Measurements from ENCODE around the gene NPAS3. TPM values are rescaled to one million over a fixed set of nuclear protein-coding genes. Genes with fewer than 3 reads are reported as not detected.

The NPAS3 gene
- total RNA-seq, 1 experiment from 2014 or later = 0.36 TPM

GRCh38 chr14:33563901-33564197 lies 625.2 kb downstream of the NPAS3 start:
- Histone ChIP-seq H4K20me1 (ENCODE audit: low read length) (no peaks in the 10 kb centered on the region), H3K27me3 (ENCODE audit: low read length) (no peaks in the 10 kb centered on the region), H3K4me3 (ENCODE audit: low read length) (no peak overlapping the region), H2AFZ (ENCODE audit: low read length) (no peak overlapping the region), H3K79me2 (ENCODE audit: low read length) (no peaks in the 10 kb centered on the region), H3K36me3 (ENCODE audit: low read depth, low read length) (no peaks in the 10 kb centered on the region), H3K9me2 (replicated peaks; ENCODE audit: low read length) (no peaks in the 10 kb centered on the region), H3F3A (ENCODE audit: low read length, unreplicated experiment) (no peaks in the 10 kb centered on the region), H3K9me3 (ENCODE audit: low read length) (no peaks in the 10 kb centered on the region), H3K27ac (ENCODE audit: low read length) (no peak overlapping the region), H3K4me2 (ENCODE audit: low read length) (no peak overlapping the region), H3K9ac (ENCODE audit: low read length) (no peak overlapping the region), H3K4me1 (ENCODE audit: insufficient read depth, low read length) (peaks cover 34% of the 10 kb centered on the region)
- no peak for DNase-seq
- ATAC-seq = no peak
- intact Hi-C loops (cut with micrococcal nuclease) = no loop called here
- no peak for TF ChIP-seq EZH2 (IDR thresholded peaks at IDR 0.05; ENCODE audit: low read length, unreplicated experiment)
- TF ChIP-seq, protein P1, sequence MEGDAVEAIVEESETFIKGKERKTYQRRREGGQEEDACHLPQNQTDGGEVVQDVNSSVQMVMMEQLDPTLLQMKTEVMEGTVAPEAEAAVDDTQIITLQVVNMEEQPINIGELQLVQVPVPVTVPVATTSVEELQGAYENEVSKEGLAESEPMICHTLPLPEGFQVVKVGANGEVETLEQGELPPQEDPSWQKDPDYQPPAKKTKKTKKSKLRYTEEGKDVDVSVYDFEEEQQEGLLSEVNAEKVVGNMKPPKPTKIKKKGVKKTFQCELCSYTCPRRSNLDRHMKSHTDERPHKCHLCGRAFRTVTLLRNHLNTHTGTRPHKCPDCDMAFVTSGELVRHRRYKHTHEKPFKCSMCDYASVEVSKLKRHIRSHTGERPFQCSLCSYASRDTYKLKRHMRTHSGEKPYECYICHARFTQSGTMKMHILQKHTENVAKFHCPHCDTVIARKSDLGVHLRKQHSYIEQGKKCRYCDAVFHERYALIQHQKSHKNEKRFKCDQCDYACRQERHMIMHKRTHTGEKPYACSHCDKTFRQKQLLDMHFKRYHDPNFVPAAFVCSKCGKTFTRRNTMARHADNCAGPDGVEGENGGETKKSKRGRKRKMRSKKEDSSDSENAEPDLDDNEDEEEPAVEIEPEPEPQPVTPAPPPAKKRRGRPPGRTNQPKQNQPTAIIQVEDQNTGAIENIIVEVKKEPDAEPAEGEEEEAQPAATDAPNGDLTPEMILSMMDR (conservative IDR thresholded peaks at IDR 0.05; ENCODE audit: low read depth, low read length) = no peak
- TF ChIP-seq EZH2phosphoT487 (IDR thresholded peaks at IDR 0.05; ENCODE audit: borderline replicate concordance, low read length) = no peak
- BruUV-seq (replicated peaks) = no TSS peak
- ChIA-PET POLR2A (ENCODE audit: unreplicated experiment) (interaction anchor here (0.6 kb wide), 1 partner anchor 643 kb away, joined by 3 read pairs; no protein-coding TSS in a partner anchor), CTCF (no interaction called here)

DNA sequence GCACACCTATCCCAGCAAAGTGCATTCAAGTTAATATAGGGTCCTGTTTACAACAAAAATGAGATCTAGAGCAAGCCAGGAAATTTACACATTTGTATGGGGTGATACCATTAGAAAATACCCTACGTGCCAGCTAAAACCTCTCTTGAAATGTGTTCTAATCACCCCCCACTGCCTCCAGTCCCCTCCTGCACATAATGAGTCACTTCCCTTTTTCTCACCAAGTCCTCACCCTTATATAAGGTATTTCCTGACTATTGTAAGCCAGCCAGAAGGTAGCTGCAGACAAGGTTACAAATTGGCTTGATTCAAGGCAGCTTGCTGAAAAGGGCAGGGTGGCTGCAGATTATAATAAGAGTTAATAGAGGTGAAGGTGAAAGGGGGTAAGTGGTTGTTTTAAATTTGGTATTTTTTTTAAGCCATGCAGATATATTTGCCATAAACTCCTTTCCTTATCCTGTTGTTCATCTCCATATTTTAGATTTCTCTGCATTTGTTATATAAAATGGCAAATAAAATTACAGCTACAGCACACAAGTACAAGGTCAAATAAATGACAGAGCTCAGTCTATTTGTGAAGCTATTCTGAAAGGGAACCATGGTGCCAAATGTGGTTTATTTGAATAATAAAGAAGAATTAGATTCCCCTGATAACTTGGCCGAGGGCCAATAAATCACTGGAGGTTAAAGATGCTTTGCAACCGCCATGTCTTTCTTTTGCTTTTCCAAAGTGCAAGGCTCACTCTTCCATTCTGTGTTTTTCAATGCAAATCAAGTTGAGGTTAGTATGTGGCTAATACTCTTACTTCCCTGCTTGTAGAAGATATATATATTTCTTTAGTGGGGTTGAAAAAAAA lies 626.3 kb downstream of the NPAS3 start:
- ATAC-seq (peak; percentile 87), DNase-seq (peak; percentile 82)
- POLR2A ChIA-PET (ENCODE audit: unreplicated experiment) = interaction anchor here (0.6 kb wide), 1 partner anchor 69 kb away, joined by 4 read pairs; no protein-coding TSS in a partner anchor
- peak overlapping the region; percentile 17 for H3K4me2 ChIP-seq (ENCODE audit: low read length)
- no peaks in the 10 kb centered on the region for H3F3A ChIP-seq (ENCODE audit: low read length, unreplicated experiment)
- H4K20me1 ChIP-seq (ENCODE audit: low read length) = no peaks in the 10 kb centered on the region
- H3K9ac ChIP-seq (ENCODE audit: low read length) = no peak overlapping the region
- H3K27ac ChIP-seq (ENCODE audit: low read length) = no peak overlapping the region
- peaks cover 45% of the 10 kb centered on the region for H3K4me1 ChIP-seq (ENCODE audit: insufficient read depth, low read length)
- no peaks in the 10 kb centered on the region for H3K9me3 ChIP-seq (ENCODE audit: low read length)
- CTCF ChIA-PET = no interaction called here
- no peaks in the 10 kb centered on the region for H3K9me2 ChIP-seq (replicated peaks; ENCODE audit: low read length)
- no peak for TF ChIP-seq EZH2phosphoT487 (IDR thresholded peaks at IDR 0.05; ENCODE audit: borderline replicate concordance, low read length)
- no peak for TF ChIP-seq EZH2 (IDR thresholded peaks at IDR 0.05; ENCODE audit: low read length, unreplicated experiment)
- TF ChIP-seq, protein P1 (conservative IDR thresholded peaks at IDR 0.05; ENCODE audit: low read depth, low read length) = no peak
- intact Hi-C loops (cut with micrococcal nuclease) = loop anchor here (5.0 kb wide), 1 partner anchor 82 kb away; no protein-coding TSS in a partner anchor
- no peaks in the 10 kb centered on the region for H3K36me3 ChIP-seq (ENCODE audit: low read depth, low read length)
- no peaks in the 10 kb centered on the region for H3K27me3 ChIP-seq (ENCODE audit: low read length)
- H2AFZ ChIP-seq (ENCODE audit: low read length) = no peak overlapping the region
- BruUV-seq (replicated peaks) = no TSS peak
- H3K79me2 ChIP-seq (ENCODE audit: low read length) = no peaks in the 10 kb centered on the region
- no peak overlapping the region for H3K4me3 ChIP-seq (ENCODE audit: low read length)

GRCh38 chr14:33566082-33566481 lies 627.4 kb downstream of the NPAS3 start:
- DNase-seq (no peak), ATAC-seq (no peak)
- Histone ChIP-seq H3F3A (ENCODE audit: low read length, unreplicated experiment) (no peaks in the 10 kb centered on the region), H3K9me3 (ENCODE audit: low read length) (no peaks in the 10 kb centered on the region), H3K79me2 (ENCODE audit: low read length) (no peaks in the 10 kb centered on the region), H3K9me2 (replicated peaks; ENCODE audit: low read length) (no peaks in the 10 kb centered on the region), H3K4me3 (ENCODE audit: low read length) (no peak overlapping the region), H3K9ac (ENCODE audit: low read length) (no peak overlapping the region), H3K27ac (ENCODE audit: low read length) (no peak overlapping the region), H3K4me2 (ENCODE audit: low read length) (no peak overlapping the region), H3K36me3 (ENCODE audit: low read depth, low read length) (no peaks in the 10 kb centered on the region), H3K4me1 (ENCODE audit: insufficient read depth, low read length) (peaks cover 56% of the 10 kb centered on the region), H4K20me1 (ENCODE audit: low read length) (no peaks in the 10 kb centered on the region), H3K27me3 (ENCODE audit: low read length) (no peaks in the 10 kb centered on the region), H2AFZ (ENCODE audit: low read length) (no peak overlapping the region)
- TF ChIP-seq EZH2 (IDR thresholded peaks at IDR 0.05; ENCODE audit: low read length, unreplicated experiment) (no peak), EZH2phosphoT487 (IDR thresholded peaks at IDR 0.05; ENCODE audit: borderline replicate concordance, low read length) (no peak)
- TF ChIP-seq, protein P1 (conservative IDR thresholded peaks at IDR 0.05; ENCODE audit: low read depth, low read length) = no peak
- ChIA-PET POLR2A (ENCODE audit: unreplicated experiment) (interaction anchor here (0.6 kb wide), 1 partner anchor 68 kb away, joined by 4 read pairs; no protein-coding TSS in a partner anchor), CTCF (no interaction called here)
- BruUV-seq (replicated peaks) = no TSS peak
- intact Hi-C loops (cut with micrococcal nuclease) = loop anchor here (5.0 kb wide), 1 partner anchor 81 kb away; no protein-coding TSS in a partner anchor

Data from PC-3 (cell line).